ENCODE data around the gene ZNF488.

The ZNF488 gene

GRCh38 chr10:47354165-47354564, 29.9 kb downstream of the ZNF488 start:
- TF ChIP-seq CTCF (IDR thresholded peaks at IDR 0.05): no peak

- no peak for TF ChIP-seq CTCF (IDR thresholded peaks at IDR 0.05)
Observed at GRCh38 chr10:47353351-47353750, 30.7 kb downstream of the ZNF488 start.

GRCh38 chr10:47351899-47352815, 31.9 kb downstream of the ZNF488 start:
- TF ChIP-seq CTCF (IDR thresholded peaks at IDR 0.05): no peak

- TF ChIP-seq CTCF (IDR thresholded peaks at IDR 0.05): no peak
Observed at GRCh38 chr10:47350671-47351640, 33.1 kb downstream of the ZNF488 start.

GRCh38 chr10:47349941-47350371, 34.1 kb downstream of the ZNF488 start:
- no peak for TF ChIP-seq CTCF (IDR thresholded peaks at IDR 0.05)

GRCh38 chr10:47349516-47349915, 34.6 kb downstream of the ZNF488 start:
- no peak for TF ChIP-seq CTCF (IDR thresholded peaks at IDR 0.05)

- TF ChIP-seq CTCF (IDR thresholded peaks at IDR 0.05): no peak
Observed at GRCh38 chr10:47348661-47349470, 35.2 kb downstream of the ZNF488 start.

All from LNCAP (cell line).